GM12878 (cell line): ENCODE measurements around the gene GALR3. TPM values are rescaled to one million over a fixed set of nuclear protein-coding genes. Genes with fewer than 3 reads are reported as not detected.

Experiments
- BCL3 ChIP-seq: IDR thresholded peaks from 2 replicates; pipeline ENCODE4 v1.6.1; 2011; ENCODE audit warnings: borderline replicate concordance, low read depth, mild to moderate bottlenecking, moderate library complexity, low read length; ENCODE audit not compliant: insufficient read depth, poor library complexity, severe bottlenecking
- BCLAF1 ChIP-seq: fragments of 450-650 bp; IDR thresholded peaks from 2 replicates; pipeline ENCODE4 v1.6.1; 2017; ENCODE audit warnings: antibody characterized with exemption, mild to moderate bottlenecking, moderate library complexity
- HSF1 ChIP-seq: fragments of 150-350 bp; IDR thresholded peaks from 2 replicates; pipeline ENCODE4 v1.6.1; 2014; ENCODE audit warnings: mild to moderate bottlenecking, low read depth, low read length
- IRF3 ChIP-seq: fragments of 450-650 bp; IDR thresholded peaks from 2 replicates; pipeline ENCODE4 v1.6.1; 2014; ENCODE audit warnings: mild to moderate bottlenecking
- MLLT1 ChIP-seq: fragments of 450-650 bp; IDR thresholded peaks from 2 replicates; pipeline ENCODE4 v1.6.1; 2016; ENCODE audit warnings: mild to moderate bottlenecking
- NKRF ChIP-seq: fragments of 450-650 bp; conservative IDR thresholded peaks from 2 replicates; pipeline ENCODE4 v1.6.1; 2017; ENCODE audit warnings: mild to moderate bottlenecking, moderate library complexity
- SMAD1 ChIP-seq: fragments of 450-650 bp; IDR thresholded peaks from 2 replicates; pipeline ENCODE4 v1.6.1; 2018; ENCODE audit warnings: mild to moderate bottlenecking, low read depth; ENCODE audit not compliant: partially characterized antibody
- ZNF687 ChIP-seq: fragments of 450-650 bp; IDR thresholded peaks from 2 replicates; pipeline ENCODE4 v1.6.1; 2017; ENCODE audit warnings: mild to moderate bottlenecking, moderate library complexity
- ZZZ3 ChIP-seq: IDR thresholded peaks from 2 replicates; pipeline ENCODE4 v1.6.1; 2011; ENCODE audit warnings: low read depth; ENCODE audit not compliant: control insufficient read depth, insufficient read length
- polyA plus RNA-seq, 11 experiments: library from polyadenylated mRNA; depleted of rRNA in 4 of 11; unstranded in 6 of 11; stranded (reverse) in 5 of 11; fragments of >200 nt; fragmentation: Nextera tagmentation in 4 of 11; fragmentation: Illumina TruSeq in 1 of 11; extraction: Ambion mirVana in 4 of 11; extraction: Trizol in 1 of 11; gene quantifications; 1 replicate in 1 of 11; 2 replicates in 10 of 11; pipeline versions ENCODE4 v1.2.1 to v1.2.3, GENCODE V29; 2011 to 2016; ENCODE audit warnings: inconsistent platforms in 2 of 11, missing spikeins in 2 of 11, low read depth in 1 of 11
- total RNA-seq, 4 experiments: library from RNA; depleted of rRNA in 3 of 4; stranded (reverse); fragments of >200 nt in 3 of 4; fragmentation: Illumina TruSeq in 1 of 4; extraction: Trizol in 1 of 4; gene quantifications; 2 replicates each; pipeline versions ENCODE4 v1.2.1 to v1.2.3, GENCODE V29; 2013 to 2021

The GALR3 gene
- total and polyA plus RNA-seq, 10 of the 15 experiments (the other 5 are each of a cell fraction or from before 2014, with no cell fraction given) = not detected

GRCh38 chr22:37807410-37808293 lies 15.5 kb upstream of the GALR3 start, which contains the start of gene GCAT (continued):
- TF ChIP-seq BCLAF1 (no peak), MLLT1 (0 out of 2 replicates have a peak, but pooled peaks have one; percentile 28), NKRF (peak; percentile 69), ZNF687 (peak; percentile 32; the same call in 1 of the 2 replicates), BCL3 (no peak), IRF3 (peak; percentile 55; the same call in 1 of the 2 replicates), ZZZ3 (no peak), SMAD1 (no peak), HSF1 (no peak)
